ENCODE measurements around the gene ALAD. TPM values are rescaled to one million over a fixed set of nuclear protein-coding genes. Genes with fewer than 3 reads are reported as not detected.
"Not testable (repeated sequence)": the region's sequence is repeated elsewhere in the genome, so short reads cannot be mapped to it uniquely, and the experiment has no call there.

ALAD gene
- total RNA-seq, 2 donors from 2014 or later = 28.0 to 35.3 TPM

- DNase-seq (ENCODE audit: low spot score in 2 of 2) = no peak
- Mint-ChIP-seq H3K27ac (no peak overlapping the region), H3K9me3 (no peaks in the 10 kb centered on the region), H3K36me3 (no peaks in the 10 kb centered on the region)
- no peak for ATAC-seq
These were observed 19.1 kb downstream of the ALAD start for GRCh38 chr9:113381909-113382411.

- H3K27ac Mint-ChIP-seq; ATAC-seq; H3K9me3 Mint-ChIP-seq; H3K36me3 Mint-ChIP-seq; DNase-seq (ENCODE audit: low spot score in 2 of 2): not testable (repeated sequence)
These were observed 19.6 kb downstream of the ALAD start for GRCh38 chr9:113381441-113381840.

- H3K27ac Mint-ChIP-seq = peak overlapping the region; percentile 0 to 1
- no peaks in the 10 kb centered on the region for H3K36me3 Mint-ChIP-seq
- no peak for ATAC-seq
- no peak for DNase-seq (ENCODE audit: low spot score in 2 of 2)
- H3K9me3 Mint-ChIP-seq = no peaks in the 10 kb centered on the region
These were observed 20.2 kb downstream of the ALAD start for GRCh38 chr9:113380869-113381378.

GRCh38 chr9:113379829-113380210 lies 21.3 kb downstream of the ALAD start:
- not testable (repeated sequence) for ATAC-seq; DNase-seq (ENCODE audit: low spot score in 2 of 2); H3K9me3 Mint-ChIP-seq
- Mint-ChIP-seq H3K27ac (peak overlapping the region in 1 of 2 donors; percentile 1), H3K36me3 (peaks cover 7 to 10% of the 10 kb centered on the region in 2 donors)

GRCh38 chr9:113379094-113379828 lies 21.8 kb downstream of the ALAD start:
- DNase-seq (ENCODE audit: low spot score in 2 of 2); ATAC-seq; H3K9me3 Mint-ChIP-seq: not testable (repeated sequence)
- peak overlapping the region in 1 of 2 donors; percentile 27 for H3K27ac Mint-ChIP-seq
- H3K36me3 Mint-ChIP-seq = peaks cover 7 to 16% of the 10 kb centered on the region in 2 donors

GRCh38 chr9:113376634-113377567 lies 24.2 kb downstream of the ALAD start, which contains the start of gene HDHD3:
Gene HDHD3, minus strand, starts transcription at chr9:113376986. Its CDS starts 2,632 bp downstream, at chr9:113374354.
- DNase-seq (ENCODE audit: low spot score in 2 of 2) (peak; percentile 83 to 88), ATAC-seq (peak; percentile 84 to 94)
- Mint-ChIP-seq H3K9me3 (no peaks in the 10 kb centered on the region), H3K27ac (peak within 1 kb of the TSS; percentile 86), H3K36me3 (peaks cover 7 to 17% of the 10 kb centered on the region in 2 donors)

- peak in 1 of 2 donors; percentile 38 for ATAC-seq
- DNase-seq (ENCODE audit: low spot score in 2 of 2) = no peak
- Mint-ChIP-seq H3K36me3 (peaks cover 7 to 17% of the 10 kb centered on the region in 2 donors), H3K27ac (peak overlapping the region; percentile 86), H3K9me3 (no peaks in the 10 kb centered on the region)
These were observed 25.7 kb downstream of the ALAD start for GRCh38 chr9:113375057-113376023.

- ATAC-seq (no peak), DNase-seq (ENCODE audit: low spot score in 2 of 2) (no peak)
- peaks cover 7 to 17% of the 10 kb centered on the region in 2 donors for H3K36me3 Mint-ChIP-seq
- H3K27ac Mint-ChIP-seq = peak overlapping the region in 1 of 2 donors; percentile 63
- H3K9me3 Mint-ChIP-seq = no peaks in the 10 kb centered on the region
These were observed 27.2 kb downstream of the ALAD start for GRCh38 chr9:113373676-113374392.

- DNase-seq (ENCODE audit: low spot score in 2 of 2) = no peak
- Mint-ChIP-seq H3K36me3 (peaks cover 7 to 17% of the 10 kb centered on the region in 2 donors), H3K9me3 (no peaks in the 10 kb centered on the region), H3K27ac (peak overlapping the region in 1 of 2 donors; percentile 75)
- ATAC-seq = no peak
These were observed 27.8 kb downstream of the ALAD start for GRCh38 chr9:113373256-113373655.

- H3K36me3 Mint-ChIP-seq = peaks cover 7 to 17% of the 10 kb centered on the region in 2 donors
- ATAC-seq (no peak), DNase-seq (ENCODE audit: low spot score in 2 of 2) (no peak)
- H3K27ac Mint-ChIP-seq = peak overlapping the region in 1 of 2 donors; percentile 55
- H3K9me3 Mint-ChIP-seq = no peaks in the 10 kb centered on the region
These were observed 29.0 kb downstream of the ALAD start for GRCh38 chr9:113372059-113372458.

GRCh38 chr9:113370806-113371325 lies 30.2 kb downstream of the ALAD start:
- H3K9me3 Mint-ChIP-seq = no peaks in the 10 kb centered on the region

GRCh38 chr9:113369855-113370140 lies 31.3 kb downstream of the ALAD start:
- no peak for ATAC-seq
- peaks cover 0 to 6% of the 10 kb centered on the region in 2 donors for H3K36me3 Mint-ChIP-seq
- no peak for DNase-seq (ENCODE audit: low spot score in 2 of 2)
- no peak overlapping the region for H3K27ac Mint-ChIP-seq
- H3K9me3 Mint-ChIP-seq = no peaks in the 10 kb centered on the region

More at GRCh38 chr9:113370806-113371325, 30.2 kb downstream of the ALAD start:
- DNase-seq (ENCODE audit: low spot score in 2 of 2) (no peak), ATAC-seq (no peak)
- Mint-ChIP-seq H3K36me3 (peaks cover 7 to 17% of the 10 kb centered on the region in 2 donors), H3K27ac (no peak overlapping the region)

GRCh38 chr9:113368982-113369854 lies 31.9 kb downstream of the ALAD start:
- ATAC-seq (no peak), DNase-seq (ENCODE audit: low spot score in 2 of 2) (no peak)
- Mint-ChIP-seq H3K27ac (no peak overlapping the region), H3K9me3 (no peaks in the 10 kb centered on the region), H3K36me3 (peaks cover 0 to under 1% of the 10 kb centered on the region in 2 donors)

- no peaks in the 10 kb centered on the region for H3K9me3 Mint-ChIP-seq
- DNase-seq (ENCODE audit: low spot score in 2 of 2) = no peak
- no peak for ATAC-seq
- H3K27ac Mint-ChIP-seq = no peak overlapping the region
- H3K36me3 Mint-ChIP-seq = no peaks in the 10 kb centered on the region
These were observed 32.6 kb downstream of the ALAD start for GRCh38 chr9:113368348-113368981.

Data from activated naive CD4-positive, alpha-beta T cell treated with anti-CD3 and anti-CD28 coated beads, Interleukin-2, amount 50 U/mL, for 72 hours (primary cell).